Psoas muscle (tissue), 8 donors: Measurements from ENCODE around the gene ATP6V0E1. TPM values are rescaled to one million over a fixed set of nuclear protein-coding genes. Genes with fewer than 3 reads are reported as not detected.

ENCODE experiments used
- ATAC-seq, 4 donors: fragments of 200-7000 bp; cut with Tn5 transposase; one replicate each; pipeline ENCODE4 v1.9.1; 2020; ENCODE audit warnings: moderate library complexity in 3 of 4, mild to moderate bottlenecking in 2 of 4
- DNase-seq, 2 donors: peaks; one replicate each; pipeline ENCODE4 v3.0.0-alpha.2; 2020
- H3K27ac ChIP-seq: fragments of 200-600 bp; one replicate; pipeline ENCODE4 v1.8.0; 2022
- H3K27me3 ChIP-seq, 3 donors: fragments of 200-600 bp in 1 of 3; one replicate each; pipeline versions ENCODE4 v1.6.1 to v1.8.0; 2013 to 2022; ENCODE audit warnings: low read length in 2 of 3, mild to moderate bottlenecking in 2 of 3, moderate library complexity in 1 of 3; ENCODE audit not compliant: insufficient read depth in 3 of 3
- H3K36me3 ChIP-seq, 2 donors: fragments of 200-600 bp in 1 of 2; one replicate each; pipeline versions ENCODE4 v1.6.1 to v1.8.0; 2013 to 2022; ENCODE audit warnings: low read depth in 1 of 2, mild to moderate bottlenecking in 1 of 2, moderate library complexity in 1 of 2; ENCODE audit not compliant: insufficient read depth in 1 of 2
- H3K4me1 ChIP-seq: fragments of 200-600 bp; one replicate; pipeline ENCODE4 v1.8.0; 2022
- H3K4me3 ChIP-seq: fragments of 200-600 bp; one replicate; pipeline ENCODE4 v1.8.0; 2022; ENCODE audit warnings: mild to moderate bottlenecking
- H3K9me3 ChIP-seq: fragments of 200-600 bp; one replicate; pipeline ENCODE4 v1.8.0; 2022
- CTCF ChIP-seq: fragments of 200-600 bp; IDR thresholded peaks from one replicate; pipeline ENCODE4 v1.8.0; 2022; ENCODE audit warnings: antibody characterized with exemption
- WGBS, 3 donors: extraction: QIAGEN DNeasy Blood & Tissue Kit; methylation state at CpG; one replicate each; pipeline versions ENCODE4 v1.1.6 to v1.1.7; 2013; 5-methylcytosine and 5-hydroxymethylcytosine counted together
- intact Hi-C, 2 donors: fragments of 100-400 bp; cut with DNase I; formaldehyde crosslinking; loops; one replicate each; pipeline versions ENCODE4 v1.11.0 to v1.14.2; 2022
- polyA plus RNA-seq, 3 donors: library from polyadenylated mRNA; stranded (reverse); fragments of 200-250 nt; gene quantifications; one replicate each; pipeline ENCODE4 v1.2.3, GENCODE V29; 2013
- total RNA-seq, 4 donors: library from RNA; stranded (reverse); fragmentation: NEBNext Ultra II Directional in 2 of 4; extraction: Animal tissue kit (Norgen Biotek cat#: 25700) in 2 of 4; gene quantifications; one replicate each; pipeline versions ENCODE4 v1.2.1 to v1.2.4, GENCODE V29; 2021 to 2023
- donor health status: healthy with polysubstance abuse.
- donor health status: DM: no; HTN: no; CAD: no; lungs with moderate emphysema.
- donor health status: Bipolar disorder and iron deficiency.
- donor health status: healthy.
- donor health status: DM: yes; HTN: yes; CAD: no.
- donor health status: DM: no; HTN: no; CAD: no.
- donor health status: DM: no; HTN: no; CAD: no.
- donor health status: DM: yes; HTN: yes; CAD: no.

The ATP6V0E1 gene
- total and polyA plus RNA-seq, 7 donors, result 97.8 to 319 (median 163) TPM

GRCh38 chr5:172973931-172974330 lies 9.6 kb upstream of the ATP6V0E1 start:
- 40 to 57% (median 42%) methylated on average over 8 of the region's 8 CpGs for WGBS, 3 donors
- Histone ChIP-seq H3K4me3 (no peak overlapping the region), H3K27me3 (no peaks in the 10 kb centered on the region), H3K4me1 (no peaks in the 10 kb centered on the region), H3K36me3 (peaks cover 0 to 14% of the 10 kb centered on the region in 2 donors), H3K9me3 (no peaks in the 10 kb centered on the region), H3K27ac (no peak overlapping the region)
- no peak for TF ChIP-seq CTCF
- intact Hi-C loops, result no loop called here
- ATAC-seq (no peak), DNase-seq (no peak)

GRCh38 chr5:172975289-172975688 lies 8.3 kb upstream of the ATP6V0E1 start:
- TF ChIP-seq CTCF, result no peak
- 86 to 90% (median 87%) methylated on average over 11 of the region's 11 CpGs for WGBS, 3 donors

GRCh38 chr5:172979778-172980177 lies 3.8 kb upstream of the ATP6V0E1 start:
- DNase-seq (no peak), ATAC-seq (no peak)
- Histone ChIP-seq H3K4me3 (no peak overlapping the region), H3K4me1 (peaks cover 5% of the 10 kb centered on the region), H3K27ac (no peak overlapping the region), H3K9me3 (no peaks in the 10 kb centered on the region), H3K27me3 (no peaks in the 10 kb centered on the region), H3K36me3 (no peaks in the 10 kb centered on the region)
- intact Hi-C loops, result loop anchor here (5.0 to 10.0 kb wide), 6 partner anchors 75 to 303 kb away; partner anchors contain the start of genes BNIP1 (in 2 of the 2) and CREBRF (in 2 of the 2)
- 83 to 95% (median 85%) methylated on average over 4 of the region's 4 CpGs for WGBS, 3 donors
- TF ChIP-seq CTCF, result no peak

More at GRCh38 chr5:172975289-172975688, 8.3 kb upstream of the ATP6V0E1 start:
- H3K27ac ChIP-seq, result no peak overlapping the region
- H3K9me3 ChIP-seq, result no peaks in the 10 kb centered on the region
- intact Hi-C loops, result no loop called here
- H3K36me3 ChIP-seq, result no peaks in the 10 kb centered on the region
- ATAC-seq (no peak), DNase-seq (no peak)
- H3K4me1 ChIP-seq, result no peaks in the 10 kb centered on the region
- H3K4me3 ChIP-seq, result no peak overlapping the region
- no peaks in the 10 kb centered on the region for H3K27me3 ChIP-seq

GRCh38 chr5:172981931-172982330 lies 1.6 kb upstream of the ATP6V0E1 start:
- Histone ChIP-seq H3K27ac (no peak overlapping the region), H3K4me1 (peaks cover 15% of the 10 kb centered on the region), H3K27me3 (no peaks in the 10 kb centered on the region), H3K4me3 (no peak overlapping the region), H3K9me3 (no peaks in the 10 kb centered on the region), H3K36me3 (peaks cover 2 to 7% of the 10 kb centered on the region in 2 donors)
- intact Hi-C loops, result loop anchor here (5.0 to 10.0 kb wide), 6 partner anchors 73 to 300 kb away; partner anchors contain the start of genes BNIP1 (in 2 of the 2) and CREBRF (in 2 of the 2)
- ATAC-seq (no peak), DNase-seq (no peak)
- WGBS, 3 donors, result 89 to 91% (median 91%) methylated on average over 7 of the region's 7 CpGs
- TF ChIP-seq CTCF, result no peak
